GM19035 (cell line): ENCODE measurements around the gene SPOUT1.
A peak's percentile ranks its signal among the peaks of the same experiment; 100 is the strongest.

Experiments used
- ATAC-seq: cut with Tn5 transposase; IDR thresholded peaks from one replicate; pipeline ENCODE4 v1.9.1; 2021; ENCODE audit not compliant: unreplicated experiment

The SPOUT1 gene

DNA sequence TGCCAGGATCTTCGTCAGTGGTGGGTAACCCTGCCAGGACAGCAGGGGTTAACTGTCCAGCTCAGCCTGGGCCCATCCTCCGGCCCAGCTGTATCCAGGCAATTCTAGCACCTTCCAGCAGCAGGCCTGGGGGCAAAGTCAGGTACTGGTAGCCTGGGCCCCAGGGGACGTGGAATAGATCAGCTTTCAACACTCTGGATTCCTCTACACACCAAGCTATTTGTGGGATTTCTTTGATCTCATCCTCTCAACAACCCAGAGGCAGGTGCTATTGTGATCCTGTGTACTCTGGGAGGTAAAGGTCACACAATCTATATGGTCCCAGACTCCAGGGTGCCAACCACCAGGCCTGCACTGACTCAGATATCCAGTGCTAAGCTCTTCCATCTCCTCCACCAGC, 8.7 kb upstream of the SPOUT1 start:
- no peak for ATAC-seq

DNA sequence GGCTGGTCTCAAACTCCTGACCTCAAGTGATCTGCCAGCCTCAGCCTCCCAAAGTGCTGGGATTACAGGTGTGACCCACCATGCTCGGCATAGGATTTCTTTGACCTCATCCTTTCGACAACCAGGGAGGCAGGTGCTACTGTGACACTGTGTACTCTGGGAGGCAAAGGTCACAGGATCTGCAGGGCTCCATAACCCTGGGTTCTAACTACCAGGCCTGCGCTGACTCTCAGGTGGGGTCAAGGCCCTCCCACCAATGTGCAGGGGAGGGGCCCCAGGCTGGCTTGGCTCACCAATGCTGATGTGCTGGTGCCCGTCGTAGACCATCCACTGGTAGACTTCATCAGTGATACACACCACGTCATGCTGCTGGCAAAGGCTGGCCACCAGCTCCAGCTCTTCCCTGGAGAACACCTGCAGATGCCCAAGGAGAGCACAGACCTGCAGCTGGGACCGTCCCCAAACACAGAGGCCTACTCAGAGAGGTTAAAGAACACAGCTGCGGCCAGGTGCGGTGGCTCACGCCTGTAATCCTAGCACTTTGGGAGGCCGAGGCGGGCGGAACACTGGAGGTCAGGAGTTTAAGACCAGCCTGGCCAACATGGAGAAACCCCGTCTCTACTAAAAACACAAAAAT, 7.0 kb upstream of the SPOUT1 start:
- ATAC-seq = no peak

DNA sequence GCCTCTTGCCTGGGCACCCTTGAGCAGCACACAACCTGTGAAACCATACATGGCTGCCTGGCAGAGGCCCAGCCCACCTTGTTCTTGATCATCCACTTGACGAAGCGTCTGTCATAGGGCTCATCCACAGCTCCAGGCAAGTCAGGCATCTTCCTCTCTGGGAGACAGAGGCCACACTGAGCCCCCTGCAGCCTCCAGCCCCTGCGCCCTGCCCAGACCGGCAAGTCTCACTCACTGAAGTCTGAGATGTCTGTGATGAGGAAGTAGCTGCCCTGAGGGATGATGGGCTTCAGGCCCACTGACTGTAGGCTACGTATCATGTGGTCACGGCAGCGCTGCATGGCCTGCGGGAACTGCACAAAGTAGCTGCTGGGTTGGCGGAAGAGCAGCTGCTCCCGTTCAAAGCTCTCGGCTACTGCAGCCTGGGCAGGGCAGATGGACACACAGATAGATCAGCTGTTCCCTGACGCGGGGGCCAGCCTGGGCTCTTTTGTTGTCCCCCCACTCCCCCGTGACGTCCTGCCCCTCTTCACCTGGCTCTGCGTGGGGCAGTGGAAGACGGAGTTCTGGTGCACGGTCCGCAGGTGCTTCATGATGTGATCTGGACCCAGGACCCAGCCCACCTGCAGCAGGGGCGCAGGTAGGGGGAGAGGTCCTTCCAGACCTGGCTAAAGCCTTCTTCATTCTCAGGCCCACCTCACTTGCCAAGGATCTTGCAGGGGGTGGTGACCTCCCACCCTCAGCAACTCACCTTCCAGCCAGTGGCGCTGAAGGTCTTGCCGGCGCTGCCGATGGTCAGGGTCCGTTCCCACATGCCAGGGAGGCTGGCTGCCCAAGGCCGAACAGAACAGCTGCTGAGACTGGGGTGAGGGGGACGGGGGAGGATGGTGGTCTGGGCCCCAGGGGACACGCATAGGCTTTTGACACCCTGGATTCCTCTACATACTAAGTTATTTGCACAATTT, 5.9 kb upstream of the SPOUT1 start:
- ATAC-seq = no peak

DNA sequence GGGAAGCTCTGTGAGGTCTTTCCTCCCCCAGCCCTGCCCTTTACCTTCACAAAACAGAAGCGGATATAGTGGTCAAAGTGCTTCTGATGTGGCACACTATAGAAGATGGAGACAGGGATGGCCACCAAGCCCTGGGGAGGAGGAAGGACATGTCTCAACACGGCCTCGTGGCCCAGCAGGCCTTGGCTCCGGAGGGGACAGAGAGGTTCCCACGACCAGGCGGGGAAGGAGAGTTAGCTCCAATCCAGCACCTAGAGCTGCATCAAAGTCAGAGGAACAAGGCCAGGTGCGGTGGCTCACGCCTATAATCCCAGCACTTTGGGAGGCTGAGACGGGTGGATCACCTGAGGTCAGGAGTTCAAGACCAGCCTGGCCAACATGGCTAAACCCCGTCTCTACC, 4.1 kb upstream of the SPOUT1 start:
- ATAC-seq = no peak

DNA sequence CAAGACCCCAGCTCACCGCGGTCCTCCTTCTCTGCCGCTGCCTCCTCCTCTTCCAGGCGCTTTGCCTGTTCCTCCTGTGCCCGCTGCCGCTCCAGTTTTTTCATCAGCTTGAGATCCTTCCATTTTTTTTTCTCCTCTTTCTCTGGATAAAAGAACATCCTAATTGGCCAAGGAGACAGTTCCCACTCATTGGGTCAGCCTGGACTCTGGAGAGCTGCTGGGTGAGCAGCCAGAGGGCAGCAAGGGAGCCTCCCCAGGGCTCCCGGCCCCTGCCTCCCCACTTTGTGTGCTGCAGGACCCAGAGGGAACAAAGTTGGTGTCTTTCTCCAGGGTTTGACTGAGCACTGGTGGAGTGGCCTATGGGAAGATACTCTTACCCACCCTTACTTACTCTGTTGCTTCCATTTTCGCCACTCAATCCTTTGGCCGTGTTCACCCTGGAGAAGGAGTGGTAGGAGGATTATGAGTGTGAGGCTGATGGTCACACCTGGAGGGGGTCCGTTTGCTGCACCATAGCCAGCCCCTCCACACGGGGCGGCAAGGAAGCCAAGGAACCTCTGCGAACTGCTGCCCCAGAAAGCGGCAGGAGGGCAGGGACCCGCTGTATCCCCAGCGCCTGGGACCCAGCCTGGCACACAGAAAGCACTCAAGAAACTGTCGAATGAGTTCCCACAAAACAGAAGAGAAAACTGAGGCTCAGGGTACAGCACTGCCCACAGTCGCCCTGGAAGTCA, 708 bp downstream of the SPOUT1 start:
- ATAC-seq = peak; percentile 4

DNA sequence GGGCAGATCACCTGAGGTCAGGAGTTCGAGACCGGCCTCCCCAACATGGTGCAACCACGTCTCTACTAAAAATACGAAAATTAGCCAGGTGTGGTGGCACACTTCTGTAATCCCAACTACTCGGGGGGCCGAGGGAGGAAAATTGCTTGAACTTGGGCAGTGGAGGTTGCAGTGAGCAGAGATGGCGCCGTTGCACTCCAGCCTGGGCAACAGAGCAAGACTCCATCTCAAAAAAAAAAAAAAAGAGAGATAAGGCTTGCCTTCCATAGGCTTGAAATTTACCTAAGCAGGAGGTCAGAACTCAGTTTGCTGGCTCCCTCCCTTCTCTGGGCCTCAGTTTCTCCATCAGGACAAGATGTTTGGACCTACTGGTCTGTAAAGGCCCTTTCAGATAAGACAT, 1.3 kb downstream of the SPOUT1 start:
- ATAC-seq = no peak

DNA sequence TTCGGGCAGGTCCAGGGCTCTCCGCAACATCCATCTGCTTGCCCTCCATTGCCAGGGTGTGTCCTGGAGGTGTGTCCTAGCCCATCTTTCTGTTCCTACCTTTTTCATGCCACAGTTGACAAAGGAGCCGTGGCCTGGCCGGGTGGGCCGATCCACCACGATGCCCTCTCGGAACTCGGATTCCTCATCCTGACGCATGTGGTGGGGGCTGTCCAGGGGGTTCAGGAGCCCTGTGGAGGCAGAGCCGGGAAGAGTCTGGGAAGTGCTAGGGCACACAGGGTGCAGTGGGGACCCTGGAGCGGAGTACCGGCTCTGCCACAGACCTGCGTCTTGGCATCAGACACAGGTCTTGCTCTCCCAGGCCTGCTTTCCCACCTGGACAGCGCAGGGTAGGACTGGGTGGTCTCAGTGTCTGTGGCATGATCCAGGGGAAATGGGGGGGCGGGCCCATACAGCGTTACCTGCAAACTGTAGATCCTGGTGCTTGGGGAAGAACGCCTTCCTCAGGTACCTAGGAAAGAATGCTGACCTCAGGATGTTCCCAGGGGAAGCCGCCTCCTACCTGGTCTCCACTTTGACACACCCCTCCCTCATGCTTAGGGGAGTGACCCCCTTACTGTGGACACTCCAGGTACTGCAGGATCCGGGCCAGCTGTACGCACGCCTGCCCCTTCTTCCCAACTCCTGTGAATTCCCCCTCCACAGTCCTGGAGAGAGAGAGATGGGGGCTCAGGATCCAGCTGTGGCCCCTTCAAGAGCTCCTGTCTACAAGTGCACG, 3.5 kb downstream of the SPOUT1 start:
- ATAC-seq = no peak

DNA sequence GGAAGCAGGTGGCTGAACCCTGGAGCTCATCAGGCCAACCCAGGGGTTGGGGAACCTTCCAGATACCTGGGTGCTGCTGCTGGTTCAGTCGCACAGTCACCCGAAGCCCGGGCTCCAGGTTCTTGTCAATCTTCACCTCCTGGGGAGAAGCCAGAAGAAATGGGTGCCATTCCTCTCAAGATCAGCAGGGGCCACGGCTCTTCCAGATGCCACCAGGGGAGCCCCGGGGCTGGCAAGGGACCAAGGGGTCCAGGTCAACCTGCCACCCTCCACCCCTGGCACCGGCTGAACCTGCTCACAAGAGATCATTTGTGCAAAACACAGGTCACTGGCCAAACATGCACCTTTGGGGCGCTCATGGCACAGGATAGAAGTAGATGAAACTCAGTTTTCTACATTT, 4.7 kb downstream of the SPOUT1 start:
- no peak for ATAC-seq

DNA sequence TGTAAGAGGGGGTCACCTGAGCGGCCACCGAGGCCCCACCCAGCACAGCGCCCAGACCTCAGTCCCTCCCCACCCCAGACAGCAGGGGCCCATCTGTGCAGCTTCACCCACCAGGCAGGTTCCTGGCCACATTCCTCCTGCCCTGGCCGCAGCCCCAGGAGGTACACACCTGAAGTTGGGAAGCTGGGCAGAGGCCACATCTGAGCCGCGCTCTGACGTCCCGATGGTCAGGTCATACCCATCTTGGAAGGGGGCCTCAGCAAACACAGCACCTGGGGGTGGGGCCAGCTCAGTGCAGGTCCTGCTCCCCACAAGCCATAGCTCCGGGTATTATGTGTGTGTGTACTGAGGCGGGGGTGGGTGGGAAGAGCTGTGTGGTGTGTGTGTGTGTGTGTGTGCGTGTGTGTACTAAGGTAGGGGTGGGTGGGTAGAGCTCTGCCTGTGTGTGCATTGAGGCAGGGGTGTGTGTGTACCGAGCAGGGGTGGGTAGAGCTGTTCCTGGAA, 5.6 kb downstream of the SPOUT1 start:
- no peak for ATAC-seq

DNA sequence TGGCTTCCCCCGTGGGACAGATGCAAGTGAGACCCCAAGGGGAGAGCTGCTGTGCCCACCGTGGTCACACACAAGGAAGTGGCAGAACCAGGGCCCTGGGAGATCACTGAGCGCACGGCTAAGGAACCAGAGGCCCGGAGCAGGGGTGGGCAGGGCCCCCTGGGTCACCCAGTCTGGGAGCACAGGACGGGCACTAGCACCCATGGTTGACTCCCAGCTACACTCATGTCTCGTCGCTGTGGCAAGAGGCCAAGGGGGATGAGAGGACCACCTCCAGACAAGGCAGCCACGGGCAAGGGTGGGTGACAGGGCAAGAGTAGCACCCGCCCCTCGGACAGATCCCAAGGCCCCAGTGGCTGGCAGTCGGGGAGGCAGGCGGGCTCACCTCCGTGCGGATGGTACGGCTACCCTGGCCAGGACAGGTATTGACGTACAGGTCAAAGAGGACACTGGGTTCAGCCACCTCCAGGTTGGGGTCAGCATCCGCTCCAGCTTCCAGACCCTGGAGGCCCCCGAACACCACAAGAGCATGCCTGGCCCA, 6.2 kb downstream of the SPOUT1 start:
- no peak for ATAC-seq

DNA sequence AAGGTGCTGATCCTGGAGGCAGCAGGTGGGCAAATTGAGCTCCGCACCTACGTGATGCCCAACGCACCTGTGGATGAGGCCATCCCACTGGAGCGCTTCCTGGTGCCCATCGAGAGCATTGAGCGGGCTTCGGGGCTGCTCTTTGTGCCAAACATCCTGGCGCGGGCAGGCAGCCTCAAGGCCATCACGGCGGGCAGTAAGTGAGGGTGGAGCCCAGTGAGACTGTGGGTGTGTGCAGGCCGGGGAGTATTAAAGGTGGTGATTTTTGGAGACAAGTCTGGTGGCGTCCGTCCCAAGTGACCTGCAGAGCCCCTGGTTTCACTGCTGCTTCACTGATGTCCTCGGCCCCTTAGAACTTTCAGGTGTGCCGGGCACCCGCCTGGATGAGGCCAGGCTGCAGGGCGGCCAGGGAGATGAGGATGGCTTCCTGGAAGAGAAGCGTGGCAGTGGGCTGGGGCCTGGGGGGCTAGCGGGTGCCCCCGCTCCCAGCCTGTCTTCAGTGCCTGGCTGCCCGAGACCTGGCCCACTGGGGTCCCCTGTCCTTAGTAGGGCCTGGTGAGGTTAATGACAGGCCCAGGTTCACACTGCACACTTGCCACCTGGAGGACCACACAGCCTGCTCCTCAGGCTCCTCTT, 7.1 kb downstream of the SPOUT1 start:
- no peak for ATAC-seq

DNA sequence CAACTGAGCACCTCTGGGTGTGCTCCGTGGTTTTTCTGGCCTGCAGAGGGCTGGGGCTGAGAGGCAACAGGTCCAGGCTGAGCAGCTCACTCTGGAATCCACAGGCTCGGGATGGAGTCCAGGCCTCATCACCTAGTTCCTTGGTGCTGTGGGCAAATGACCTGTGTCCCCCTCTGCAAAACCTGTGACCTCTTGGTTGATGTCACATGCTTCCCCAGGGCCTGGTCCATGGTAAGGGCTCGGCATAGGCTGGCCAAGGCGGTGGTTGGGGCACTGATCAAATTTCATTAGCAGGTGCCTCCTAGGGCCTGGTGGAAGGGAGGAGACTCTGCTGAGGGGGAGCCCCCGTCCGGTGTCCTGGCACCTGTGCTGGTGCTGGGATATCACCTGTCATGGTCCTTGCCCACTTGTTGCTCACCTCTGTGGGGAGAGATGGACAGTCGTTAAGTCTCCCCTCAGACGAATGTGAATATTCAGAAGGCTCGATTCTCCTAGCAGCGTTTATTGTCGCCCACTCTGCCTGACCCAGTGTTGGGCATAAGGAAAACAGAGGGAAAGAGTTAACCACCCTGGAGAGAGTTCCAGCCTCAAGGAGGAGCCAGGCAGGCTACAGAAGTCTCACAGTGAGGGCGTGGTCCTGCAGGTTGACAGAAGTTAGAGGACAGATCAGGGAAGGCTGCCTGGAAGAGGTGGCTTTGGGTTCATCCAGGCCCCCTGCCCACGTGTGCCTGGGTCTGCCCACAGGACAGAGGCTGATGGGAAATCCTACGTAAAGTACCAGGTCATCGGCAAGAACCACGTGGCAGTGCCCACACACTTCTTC, 7.8 kb downstream of the SPOUT1 start:
- no peak for ATAC-seq

DNA sequence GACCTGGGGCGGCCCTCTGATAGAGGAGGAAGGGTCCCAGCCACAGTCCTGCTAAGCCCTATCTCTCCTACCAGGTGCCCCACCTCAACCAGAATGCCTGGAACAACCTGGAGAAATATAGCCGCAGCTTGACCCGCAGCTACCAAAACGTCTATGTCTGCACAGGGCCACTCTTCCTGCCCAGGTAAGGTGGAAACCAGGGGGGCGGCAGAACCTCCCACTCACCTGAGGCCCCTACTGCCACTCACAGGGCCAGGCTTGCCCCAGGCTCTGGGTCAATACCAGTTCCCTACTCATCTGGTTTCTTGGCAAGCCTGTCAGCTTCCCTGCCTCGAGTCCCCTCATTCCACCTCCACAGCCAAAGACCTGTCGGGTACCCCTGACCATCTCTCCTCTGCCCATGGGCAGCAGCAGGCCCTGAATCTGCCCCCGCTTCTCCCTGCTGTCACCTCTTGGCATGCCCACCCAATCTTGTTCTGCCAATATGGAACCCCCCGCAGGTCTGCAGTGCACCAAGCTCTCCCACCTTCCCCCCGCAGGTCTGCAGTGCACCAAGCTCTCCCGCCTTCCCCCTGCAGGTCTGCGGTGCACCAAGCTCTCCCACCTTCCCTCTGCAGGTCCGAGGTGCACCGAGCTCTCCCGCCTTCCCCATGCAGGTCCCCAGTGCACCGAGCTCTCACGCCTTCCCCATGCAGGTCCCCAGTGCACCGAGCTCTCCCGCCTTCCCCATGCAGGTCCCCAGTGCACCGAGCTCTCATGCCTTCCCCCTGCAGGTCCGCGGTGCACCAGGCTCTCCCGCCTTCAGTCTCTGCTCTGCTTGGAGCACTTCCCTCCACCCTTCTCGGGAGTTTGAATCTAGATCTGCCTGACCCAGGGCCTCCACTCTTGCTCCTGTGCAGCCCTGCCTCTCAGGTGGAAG, 8.7 kb downstream of the SPOUT1 start:
- ATAC-seq = no peak

DNA sequence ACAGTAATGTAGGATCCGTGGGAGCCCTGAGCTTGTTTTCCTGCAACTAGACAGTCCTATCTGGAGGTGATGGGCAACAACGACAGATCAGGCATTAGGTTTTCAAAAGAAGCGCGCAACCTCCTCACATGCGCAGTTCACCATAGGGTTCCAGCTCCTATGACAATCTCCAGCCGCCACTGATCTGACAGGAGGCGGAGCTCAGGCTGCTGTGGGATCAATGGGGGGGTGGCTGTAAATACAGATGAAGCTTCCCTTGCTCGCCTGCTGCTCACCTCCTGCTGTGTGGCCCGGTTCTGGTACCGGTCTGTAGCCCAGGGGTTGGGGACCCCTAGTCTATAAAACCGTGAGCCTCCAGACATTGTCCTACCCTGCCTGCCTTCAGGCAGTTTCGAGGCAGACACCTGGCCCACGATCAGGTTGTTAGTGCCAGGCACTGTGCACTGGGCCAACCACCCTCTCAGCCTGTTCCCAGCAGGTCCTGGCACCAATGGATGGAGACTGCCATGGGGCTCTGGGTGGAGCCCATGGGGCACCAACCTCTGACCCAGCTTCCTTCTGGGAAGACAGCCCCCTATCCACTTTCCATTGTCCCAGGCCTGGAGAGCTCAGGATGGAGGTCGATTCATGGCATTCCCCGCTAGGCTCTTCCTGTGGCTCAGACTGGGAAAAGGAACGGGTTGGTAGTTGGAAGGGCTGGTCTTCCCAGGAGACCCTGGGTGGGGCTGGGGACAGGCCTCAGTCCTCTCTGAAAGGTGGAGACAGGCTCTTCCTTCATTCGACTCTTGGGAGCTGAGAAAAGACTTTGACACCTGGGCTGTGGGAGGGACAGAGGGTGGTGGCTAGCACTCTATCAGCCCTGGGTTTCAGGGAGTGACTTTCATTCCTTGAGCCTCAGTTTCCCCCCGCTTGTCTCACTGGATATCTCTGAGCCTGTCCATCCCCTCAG, 9.6 kb downstream of the SPOUT1 start:
- ATAC-seq = no peak

DNA sequence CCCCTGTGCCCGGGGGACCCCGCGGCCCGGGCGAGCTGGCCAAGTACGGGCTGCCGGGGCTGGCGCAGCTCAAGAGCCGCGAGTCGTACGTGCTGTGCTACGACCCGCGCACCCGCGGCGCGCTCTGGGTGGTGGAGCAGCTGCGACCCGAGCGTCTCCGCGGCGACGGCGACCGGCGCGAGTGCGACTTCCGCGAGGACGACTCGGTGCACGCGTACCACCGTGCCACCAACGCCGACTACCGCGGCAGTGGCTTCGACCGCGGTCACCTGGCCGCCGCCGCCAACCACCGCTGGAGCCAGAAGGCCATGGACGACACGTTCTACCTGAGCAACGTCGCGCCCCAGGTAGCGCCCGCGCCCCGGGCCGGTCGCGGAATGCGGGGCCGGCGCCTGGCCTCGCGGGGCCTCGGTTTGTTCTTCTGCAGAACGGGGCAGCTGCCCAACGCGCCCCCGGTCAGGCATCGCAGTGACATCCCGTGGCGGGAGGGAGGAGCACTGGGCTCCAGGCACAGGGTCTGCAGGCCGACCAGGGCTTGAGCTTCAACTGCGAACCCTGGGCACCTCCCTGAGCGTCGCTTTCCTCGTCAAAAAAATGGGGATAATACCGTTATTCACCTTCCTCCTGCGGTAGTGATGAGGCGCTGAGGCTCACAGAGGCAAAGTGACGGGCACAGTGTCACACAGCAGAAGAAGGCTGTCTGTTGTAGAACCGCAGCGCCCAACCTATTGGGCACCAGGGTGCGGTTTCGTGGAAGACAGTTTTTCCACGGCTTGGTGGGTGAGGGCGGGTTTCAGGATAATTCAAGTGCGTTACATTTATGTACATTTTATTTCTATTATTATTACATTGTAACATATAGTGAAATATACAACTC, 10.5 kb downstream of the SPOUT1 start:
- peak; percentile 35 for ATAC-seq
